ENCODE measurements around the gene NAPSA. TPM values are rescaled to one million over a fixed set of nuclear protein-coding genes. Genes with fewer than 3 reads are reported as not detected.

NAPSA gene
- total and polyA plus RNA-seq, 7 experiments from 2014 or later: 0.72 to 8.2 (median 3.6) TPM

DNA sequence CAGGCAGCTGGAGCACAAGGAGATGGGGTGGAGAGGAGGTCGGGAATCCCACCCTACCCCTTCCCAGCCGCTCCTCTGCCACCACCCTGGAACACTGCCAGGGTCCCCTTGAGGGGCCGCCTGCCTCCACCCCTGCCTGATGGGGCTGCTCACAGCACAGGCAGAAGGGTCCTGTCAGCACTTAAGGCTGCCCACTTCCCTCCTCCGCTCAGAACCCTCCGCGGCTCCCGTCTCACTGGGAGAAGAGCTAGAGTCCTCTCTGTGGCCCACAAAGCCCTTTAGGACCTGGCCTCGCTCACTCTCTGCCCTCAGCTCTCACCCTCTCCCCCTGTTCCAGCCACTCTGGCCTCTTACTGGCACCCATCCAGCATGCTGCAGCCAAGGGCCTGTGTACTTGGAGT, 15.3 kb upstream of the NAPSA start:
- H3K27ac ChIP-seq (ENCODE audit: low read depth, low read length): no peak overlapping the region
- no peak overlapping the region for H3K4me3 ChIP-seq (ENCODE audit: low read length)
- intact Hi-C loops (cut with micrococcal nuclease): loop anchor here (5.0 to 10.0 kb wide), 3 partner anchors 52 to 984 kb away; partner anchors contain the start of genes CLDND2 (in 1 of the 2), CLEC11A (in 1 of the 2), ETFB (in 1 of the 2) and MYBPC2 (in 1 of the 2)
- H3K4me1 ChIP-seq (ENCODE audit: control insufficient read depth in 2 of 2, insufficient read depth in 2 of 2, low read length in 2 of 2): peaks cover 7 to 17% of the 10 kb centered on the region in 2 donors
- peaks cover 11 to 26% (median 16%) of the 10 kb centered on the region in 5 donors for H3K36me3 Mint-ChIP-seq
- H3K4me1 Mint-ChIP-seq: peaks cover 28 to 56% (median 49%) of the 10 kb centered on the region in 7 donors
- H3K27me3 Mint-ChIP-seq: no peaks in the 10 kb centered on the region
- peak overlapping the region in 2 of 9 donors; percentile 47 to 57 for H3K27ac Mint-ChIP-seq
- DNase-seq: peak in 1 of 9 donors; percentile 19
- no peaks in the 10 kb centered on the region for H3K27me3 ChIP-seq (ENCODE audit: control insufficient read depth in 2 of 2, insufficient read depth in 2 of 2, low read length in 2 of 2)
- ChIA-PET POLR2A (no interaction called here), CTCF (no interaction called here)
- H3K9me3 ChIP-seq (ENCODE audit: control insufficient read depth in 2 of 3, low read length in 3 of 3): no peaks in the 10 kb centered on the region
- peaks cover 0 to 58% (median 33%) of the 10 kb centered on the region in 3 experiments for H3K36me3 ChIP-seq (ENCODE audit: control insufficient read depth in 2 of 3, insufficient read depth in 3 of 3, low read length in 3 of 3)
- peak overlapping the region in 1 of 10 donors; percentile 34 for H3K4me3 Mint-ChIP-seq
- H3K9me3 Mint-ChIP-seq: peaks cover 0 to 8% (median 0%) of the 10 kb centered on the region in 11 donors
- ATAC-seq: no peak

DNA sequence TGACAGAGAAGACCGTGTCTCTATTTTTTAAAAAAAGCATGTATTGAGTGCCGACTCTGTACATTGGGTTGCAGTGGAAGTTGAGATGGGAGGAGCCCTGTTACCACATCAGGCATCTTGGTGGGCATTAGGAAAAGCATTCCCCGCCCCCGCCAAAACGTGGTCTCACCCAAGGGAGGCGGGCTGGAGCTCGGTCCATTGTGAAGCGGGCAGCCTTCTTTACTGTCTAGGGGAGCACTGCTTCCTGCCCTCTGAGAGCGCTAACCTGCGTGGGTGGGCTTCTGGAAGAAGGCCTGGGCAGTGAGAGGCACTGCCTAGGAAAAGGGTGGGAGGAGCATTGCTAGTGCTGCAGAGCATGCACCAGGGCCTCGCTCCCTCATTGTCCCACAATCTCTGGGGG, 14.7 kb upstream of the NAPSA start:
- Histone ChIP-seq H3K4me1 (ENCODE audit: control insufficient read depth in 2 of 2, insufficient read depth in 2 of 2, low read length in 2 of 2) (peaks cover 8 to 16% of the 10 kb centered on the region in 2 donors), H3K27ac (ENCODE audit: low read depth, low read length) (no peak overlapping the region), H3K27me3 (ENCODE audit: control insufficient read depth in 2 of 2, insufficient read depth in 2 of 2, low read length in 2 of 2) (no peaks in the 10 kb centered on the region), H3K36me3 (ENCODE audit: control insufficient read depth in 2 of 3, insufficient read depth in 3 of 3, low read length in 3 of 3) (peaks cover 0 to 58% (median 33%) of the 10 kb centered on the region in 3 experiments), H3K9me3 (ENCODE audit: control insufficient read depth in 2 of 3, low read length in 3 of 3) (no peaks in the 10 kb centered on the region), H3K4me3 (ENCODE audit: low read length) (no peak overlapping the region)
- Mint-ChIP-seq H3K4me1 (peaks cover 27 to 53% (median 45%) of the 10 kb centered on the region in 7 donors), H3K27ac (peak overlapping the region in 2 of 9 donors; percentile 44 to 85), H3K27me3 (no peaks in the 10 kb centered on the region), H3K4me3 (peak overlapping the region in 1 of 10 donors; percentile 60), H3K9me3 (peaks cover 0 to 8% (median 0%) of the 10 kb centered on the region in 11 donors), H3K36me3 (peaks cover 11 to 26% (median 16%) of the 10 kb centered on the region in 5 donors)
- intact Hi-C loops (cut with micrococcal nuclease): loop anchor here (5.0 to 10.0 kb wide), 3 partner anchors 52 to 985 kb away; partner anchors contain the start of genes CLDND2 (in 1 of the 2), CLEC11A (in 1 of the 2), ETFB (in 1 of the 2) and MYBPC2 (in 1 of the 2)
- POLR2A ChIA-PET: no interaction called here
- CTCF ChIA-PET: no interaction called here
- ATAC-seq (no peak), DNase-seq (no peak)

DNA sequence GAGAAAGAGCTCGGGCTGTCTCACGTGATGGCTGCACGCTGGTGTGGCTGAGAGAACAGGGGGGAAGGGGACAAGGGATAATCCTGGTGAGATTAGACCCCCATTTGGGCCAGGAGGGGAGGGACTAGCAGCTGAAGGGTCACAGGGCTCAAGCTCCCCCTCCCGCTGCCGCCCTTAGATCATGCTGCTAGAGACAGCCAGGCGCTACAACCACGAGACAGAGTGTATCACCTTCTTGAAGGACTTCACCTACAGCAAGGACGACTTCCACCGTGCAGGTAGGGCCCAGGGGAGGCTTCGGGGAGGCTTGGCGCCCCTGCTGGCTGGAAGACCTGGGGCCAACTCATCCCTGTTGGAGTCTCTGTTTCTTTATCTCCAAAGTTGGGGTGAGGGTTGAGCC, 14.2 kb upstream of the NAPSA start:
- no peak for DNase-seq
- H3K36me3 ChIP-seq (ENCODE audit: control insufficient read depth in 2 of 3, insufficient read depth in 3 of 3, low read length in 3 of 3): peaks cover 0 to 58% (median 33%) of the 10 kb centered on the region in 3 experiments
- Mint-ChIP-seq H3K27ac (peak overlapping the region in 4 of 9 donors; percentile 29 to 85 (median 68)), H3K4me1 (peaks cover 21 to 49% (median 39%) of the 10 kb centered on the region in 7 donors), H3K9me3 (peaks cover 0 to 8% (median 0%) of the 10 kb centered on the region in 11 donors), H3K36me3 (peaks cover 11 to 26% (median 16%) of the 10 kb centered on the region in 5 donors), H3K4me3 (peak overlapping the region in 1 of 10 donors; percentile 8), H3K27me3 (no peaks in the 10 kb centered on the region)
- ATAC-seq: no peak
- H3K4me1 ChIP-seq (ENCODE audit: control insufficient read depth in 2 of 2, insufficient read depth in 2 of 2, low read length in 2 of 2): peaks cover 8 to 11% of the 10 kb centered on the region in 2 donors
- intact Hi-C loops (cut with micrococcal nuclease): loop anchor here (5.0 to 10.0 kb wide), 4 partner anchors 53 to 985 kb away; partner anchors contain the start of genes CLDND2 (in 1 of the 2), CLEC11A (in 1 of the 2), ETFB (in 1 of the 2) and MYBPC2 (in 1 of the 2)
- no peak overlapping the region for H3K4me3 ChIP-seq (ENCODE audit: low read length)
- H3K27me3 ChIP-seq (ENCODE audit: control insufficient read depth in 2 of 2, insufficient read depth in 2 of 2, low read length in 2 of 2): no peaks in the 10 kb centered on the region
- no peak overlapping the region for H3K27ac ChIP-seq (ENCODE audit: low read depth, low read length)
- ChIA-PET POLR2A (no interaction called here), CTCF (no interaction called here)
- no peaks in the 10 kb centered on the region for H3K9me3 ChIP-seq (ENCODE audit: control insufficient read depth in 2 of 3, low read length in 3 of 3)

- Histone ChIP-seq H3K27me3 (ENCODE audit: control insufficient read depth in 2 of 2, insufficient read depth in 2 of 2, low read length in 2 of 2) (no peaks in the 10 kb centered on the region), H3K36me3 (ENCODE audit: control insufficient read depth in 2 of 3, insufficient read depth in 3 of 3, low read length in 3 of 3) (peaks cover 0 to 58% (median 33%) of the 10 kb centered on the region in 3 experiments), H3K9me3 (ENCODE audit: control insufficient read depth in 2 of 3, low read length in 3 of 3) (no peaks in the 10 kb centered on the region), H3K4me3 (ENCODE audit: low read length) (no peak overlapping the region), H3K4me1 (ENCODE audit: control insufficient read depth in 2 of 2, insufficient read depth in 2 of 2, low read length in 2 of 2) (peaks cover 8 to 10% of the 10 kb centered on the region in 2 donors), H3K27ac (ENCODE audit: low read depth, low read length) (no peak overlapping the region)
- ChIA-PET CTCF (no interaction called here), POLR2A (interaction anchor here (0.6 kb wide), 1 partner anchor 46 kb away, joined by 3 read pairs; no protein-coding TSS in a partner anchor)
- Mint-ChIP-seq H3K27ac (peak overlapping the region in 6 of 9 donors; percentile 17 to 80 (median 42)), H3K27me3 (no peaks in the 10 kb centered on the region), H3K4me1 (peaks cover 20 to 45% (median 32%) of the 10 kb centered on the region in 7 donors), H3K4me3 (peak overlapping the region in 1 of 10 donors; percentile 33), H3K36me3 (peaks cover 11 to 26% (median 16%) of the 10 kb centered on the region in 5 donors), H3K9me3 (peaks cover 0 to 4% (median 0%) of the 10 kb centered on the region in 11 donors)
- ATAC-seq (no peak), DNase-seq (no peak)
- intact Hi-C loops (cut with micrococcal nuclease): loop anchor here in 1 of 2 donors (5.0 kb wide), 1 partner anchor 737 kb away; the partner anchor contains the start of genes RRAS and SCAF1
Observed at GRCh38 chr19:50378863-50379236, 13.4 kb upstream of the NAPSA start.

GRCh38 chr19:50378169-50378862, 12.9 kb upstream of the NAPSA start:
- peak overlapping the region in 8 of 9 donors; percentile 18 to 100 (median 90) for H3K27ac Mint-ChIP-seq
- no peak for ATAC-seq
- CTCF ChIA-PET: no interaction called here

DNA sequence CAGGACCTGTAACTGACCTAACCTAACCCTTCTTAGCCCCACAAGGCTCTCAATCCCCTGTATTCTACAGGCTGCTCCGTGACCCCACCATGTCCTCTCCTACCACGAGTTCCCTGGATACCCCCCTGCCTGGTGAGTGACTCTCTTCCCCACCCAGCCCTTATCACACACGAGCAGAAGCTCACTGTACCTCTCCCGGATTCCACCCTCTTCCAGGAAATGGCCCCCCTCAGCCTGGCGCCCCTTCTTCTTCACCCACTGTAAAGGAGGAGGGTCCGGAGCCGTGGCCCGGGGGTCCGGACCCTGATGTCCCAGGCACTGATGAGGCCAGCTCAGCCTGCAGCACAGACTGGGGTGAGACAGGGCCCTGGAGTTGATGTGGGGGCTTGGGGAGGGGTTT, 12.1 kb upstream of the NAPSA start:
- ATAC-seq (no peak), DNase-seq (no peak)
- Mint-ChIP-seq H3K4me3 (peak overlapping the region; percentile 58 to 100 (median 96)), H3K9me3 (no peaks in the 10 kb centered on the region), H3K4me1 (peaks cover 12 to 37% (median 24%) of the 10 kb centered on the region in 7 donors), H3K27ac (peak overlapping the region; percentile 71 to 100 (median 99)), H3K27me3 (no peaks in the 10 kb centered on the region), H3K36me3 (peaks cover 11 to 26% (median 16%) of the 10 kb centered on the region in 5 donors)
- CTCF ChIA-PET: no interaction called here
- peaks cover 0 to 56% (median 33%) of the 10 kb centered on the region in 3 experiments for H3K36me3 ChIP-seq (ENCODE audit: control insufficient read depth in 2 of 3, insufficient read depth in 3 of 3, low read length in 3 of 3)
- H3K9me3 ChIP-seq (ENCODE audit: control insufficient read depth in 2 of 3, low read length in 3 of 3): no peaks in the 10 kb centered on the region
- H3K4me1 ChIP-seq (ENCODE audit: control insufficient read depth in 2 of 2, insufficient read depth in 2 of 2, low read length in 2 of 2): peaks cover 4 to 10% of the 10 kb centered on the region in 2 donors
- no peaks in the 10 kb centered on the region for H3K27me3 ChIP-seq (ENCODE audit: control insufficient read depth in 2 of 2, insufficient read depth in 2 of 2, low read length in 2 of 2)
- no peak overlapping the region for H3K4me3 ChIP-seq (ENCODE audit: low read length)
- POLR2A ChIA-PET: no interaction called here
- intact Hi-C loops (cut with micrococcal nuclease): loop anchor here (2.0 to 5.0 kb wide), 2 partner anchors 53 to 735 kb away; partner anchors contain the start of genes RRAS (in 1 of the 2) and SCAF1 (in 1 of the 2)
- peak overlapping the region; percentile 100 for H3K27ac ChIP-seq (ENCODE audit: low read depth, low read length)

More at GRCh38 chr19:50378169-50378862, 12.9 kb upstream of the NAPSA start:
- no peak overlapping the region for H3K4me3 ChIP-seq (ENCODE audit: low read length)
- DNase-seq: no peak
- H3K27ac ChIP-seq (ENCODE audit: low read depth, low read length): peak overlapping the region; percentile 100
- no peaks in the 10 kb centered on the region for H3K27me3 ChIP-seq (ENCODE audit: control insufficient read depth in 2 of 2, insufficient read depth in 2 of 2, low read length in 2 of 2)
- H3K9me3 ChIP-seq (ENCODE audit: control insufficient read depth in 2 of 3, low read length in 3 of 3): no peaks in the 10 kb centered on the region
- peaks cover 0 to 58% (median 33%) of the 10 kb centered on the region in 3 experiments for H3K36me3 ChIP-seq (ENCODE audit: control insufficient read depth in 2 of 3, insufficient read depth in 3 of 3, low read length in 3 of 3)
- POLR2A ChIA-PET: interaction anchor here (0.5 to 0.6 kb wide), 2 partner anchors 47 to 99 kb away, joined by 3 read pairs; no protein-coding TSS in a partner anchor
- Mint-ChIP-seq H3K4me1 (peaks cover 16 to 40% (median 27%) of the 10 kb centered on the region in 7 donors), H3K36me3 (peaks cover 11 to 26% (median 16%) of the 10 kb centered on the region in 5 donors), H3K9me3 (no peaks in the 10 kb centered on the region), H3K4me3 (peak overlapping the region in 7 of 10 donors; percentile 11 to 96 (median 71)), H3K27me3 (no peaks in the 10 kb centered on the region)
- intact Hi-C loops (cut with micrococcal nuclease): loop anchor here in 1 of 2 donors (5.0 kb wide), 1 partner anchor 736 kb away; the partner anchor contains the start of genes RRAS and SCAF1
- peaks cover 4 to 10% of the 10 kb centered on the region in 2 donors for H3K4me1 ChIP-seq (ENCODE audit: control insufficient read depth in 2 of 2, insufficient read depth in 2 of 2, low read length in 2 of 2)
